Stimulated activated CD4-positive, alpha-beta T cell treated with anti-CD3 and anti-CD28 coated beads, Interleukin-1b, Interleukin-23, amount 100 ng/mL, for 1 hour (primary cell): ENCODE data around the gene DNAH1.
A peak's percentile ranks its signal among the peaks of the same experiment; 100 is the strongest.
"Not testable (repeated sequence)": the region's sequence is repeated elsewhere in the genome, so short reads cannot be mapped to it uniquely, and the experiment has no call there.

Experiments
- DNase-seq, 2 donors: peaks; one replicate each; pipeline ENCODE4 v3.0.0-alpha.2; 2020; ENCODE audit warnings: low read depth in 2 of 2

DNAH1 gene

DNA sequence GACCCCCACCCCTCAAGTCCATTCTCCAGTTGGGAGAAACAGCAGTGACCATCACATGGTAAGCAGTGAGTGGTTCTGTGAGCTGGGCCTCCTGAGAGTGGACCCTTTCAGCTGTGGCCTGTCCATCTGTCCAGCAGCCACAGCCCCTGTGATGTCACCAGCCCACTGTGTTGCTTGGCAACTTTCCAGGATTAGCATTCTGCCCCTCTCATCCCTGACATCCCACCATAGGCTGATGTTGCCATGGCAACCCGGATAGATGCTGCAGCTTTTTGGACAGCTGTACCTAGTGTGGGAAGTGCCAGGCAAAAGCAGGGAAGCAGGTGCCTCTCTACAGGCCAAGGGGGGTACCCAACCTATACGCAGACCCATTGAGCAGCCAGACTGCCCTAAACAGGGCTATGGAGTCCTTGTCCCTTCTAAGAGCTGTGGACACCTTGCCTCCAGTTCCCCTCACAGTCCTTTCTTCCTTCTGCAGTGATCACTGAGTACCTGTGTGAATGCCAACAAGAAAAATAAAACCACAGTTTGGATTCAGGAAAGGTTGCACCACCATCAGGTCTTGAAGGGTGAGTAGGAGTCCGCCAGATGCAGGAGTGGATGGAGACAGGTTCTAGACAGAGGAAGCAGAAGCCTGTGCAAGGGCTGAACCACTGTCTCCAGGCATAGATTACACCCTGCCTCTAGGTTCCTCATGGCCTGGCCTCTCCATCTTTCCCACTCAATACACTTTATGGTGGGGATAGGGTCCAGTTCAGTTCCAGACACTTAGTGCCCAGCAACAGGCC is at the start of gene DNAH1:
Gene DNAH1, plus strand, starts transcription at position 343 of the 788 bp plus-strand sequence. CDS start 6,124 bp downstream, outside the sequence.
- no peak for DNase-seq

GRCh38 chr3:52268036-52268435 is 48.1 kb upstream of the DNAH1 start:
- DNase-seq: no peak

DNA sequence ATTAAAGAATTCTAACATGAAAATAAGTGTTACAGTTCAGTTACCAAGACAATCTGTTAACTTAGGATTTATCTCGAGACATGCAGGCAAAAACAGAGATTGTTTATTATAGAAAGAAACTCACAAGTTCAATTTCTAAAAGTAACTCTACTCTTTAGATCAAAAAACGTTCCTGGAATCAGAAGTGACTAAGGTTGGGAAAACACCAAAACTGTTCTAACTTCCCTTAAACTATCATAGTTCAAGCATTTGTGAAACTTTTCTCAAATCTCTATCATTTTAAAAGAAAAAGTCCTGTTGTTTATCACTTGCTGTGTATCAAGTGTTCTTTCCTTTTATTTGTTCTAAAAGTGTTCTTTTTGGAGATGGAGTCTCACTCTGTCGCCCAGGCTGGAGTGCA is 46.3 kb upstream of the DNAH1 start:
- DNase-seq: no peak

DNA sequence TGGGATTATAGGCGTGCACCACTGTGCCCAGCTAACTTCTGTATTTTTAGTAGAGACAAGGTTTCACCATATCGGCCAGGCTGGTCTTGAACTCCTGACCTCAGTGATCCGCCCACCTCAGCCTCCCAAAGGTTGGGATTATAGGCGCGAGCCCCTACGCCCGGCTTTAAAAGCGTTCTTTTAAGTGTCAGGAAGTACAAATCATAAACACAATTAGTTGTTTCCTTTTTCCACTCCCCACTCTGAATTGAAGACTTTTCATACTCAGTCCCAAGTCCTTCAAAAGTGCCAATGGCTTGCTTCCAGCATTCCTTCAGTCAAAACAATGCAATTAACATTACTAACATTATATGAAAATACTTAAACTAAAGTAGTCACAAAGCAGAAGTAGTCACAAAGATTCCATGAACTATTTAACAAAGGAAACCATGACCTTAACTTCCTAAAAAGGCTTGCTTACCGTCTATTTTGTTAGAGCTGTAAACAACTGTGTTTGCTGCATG is 45.8 kb upstream of the DNAH1 start:
- no peak for DNase-seq

DNA sequence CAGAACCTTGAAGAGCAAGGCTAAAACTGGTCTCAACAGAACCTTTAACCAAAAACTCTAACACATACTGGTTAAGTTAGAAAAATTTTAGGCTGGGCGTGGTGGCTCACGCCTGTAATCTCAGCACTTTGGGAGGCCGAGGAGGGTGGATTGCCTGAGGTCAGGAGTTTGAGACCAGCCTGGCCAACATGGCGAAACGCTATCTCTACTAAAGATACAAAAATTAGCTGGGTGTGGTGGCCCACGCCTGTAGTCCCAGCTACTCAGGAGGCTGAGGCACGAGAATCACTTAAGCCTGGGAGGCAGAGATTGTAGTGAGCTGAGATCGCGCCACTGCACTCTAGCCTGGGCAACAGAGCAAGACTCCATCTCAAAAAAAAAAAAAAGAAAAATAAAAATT is 43.9 kb upstream of the DNAH1 start:
- not testable (repeated sequence) for DNase-seq

DNA sequence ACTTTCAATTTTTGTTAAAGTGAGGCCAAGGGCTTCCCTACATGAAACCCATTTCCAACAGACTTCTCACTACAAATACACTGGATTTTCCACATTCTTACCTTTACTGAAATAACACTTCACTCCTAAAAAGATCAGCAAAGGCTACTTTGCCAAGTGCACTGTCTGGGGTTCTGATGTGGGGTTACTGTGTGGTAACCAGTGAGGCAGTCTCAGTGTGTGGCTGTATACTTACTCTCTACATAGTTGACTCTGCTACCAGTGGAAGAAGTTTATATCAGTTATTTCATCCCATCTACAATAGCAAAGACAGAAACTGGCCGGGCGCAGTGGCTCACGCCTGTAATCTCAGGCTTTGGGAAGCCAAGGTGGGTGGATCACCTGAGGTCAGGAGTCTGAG is 43.3 kb upstream of the DNAH1 start:
- no peak for DNase-seq

GRCh38 chr3:52274781-52275180 is 41.3 kb upstream of the DNAH1 start:
- DNase-seq: not testable (repeated sequence)

- peak; percentile 30 to 46 for DNase-seq
Measured at GRCh38 chr3:52277071-52277964, 38.8 kb upstream of the DNAH1 start.

GRCh38 chr3:52277972-52278509 is 38.1 kb upstream of the DNAH1 start:
- peak; percentile 16 to 37 for DNase-seq

DNA sequence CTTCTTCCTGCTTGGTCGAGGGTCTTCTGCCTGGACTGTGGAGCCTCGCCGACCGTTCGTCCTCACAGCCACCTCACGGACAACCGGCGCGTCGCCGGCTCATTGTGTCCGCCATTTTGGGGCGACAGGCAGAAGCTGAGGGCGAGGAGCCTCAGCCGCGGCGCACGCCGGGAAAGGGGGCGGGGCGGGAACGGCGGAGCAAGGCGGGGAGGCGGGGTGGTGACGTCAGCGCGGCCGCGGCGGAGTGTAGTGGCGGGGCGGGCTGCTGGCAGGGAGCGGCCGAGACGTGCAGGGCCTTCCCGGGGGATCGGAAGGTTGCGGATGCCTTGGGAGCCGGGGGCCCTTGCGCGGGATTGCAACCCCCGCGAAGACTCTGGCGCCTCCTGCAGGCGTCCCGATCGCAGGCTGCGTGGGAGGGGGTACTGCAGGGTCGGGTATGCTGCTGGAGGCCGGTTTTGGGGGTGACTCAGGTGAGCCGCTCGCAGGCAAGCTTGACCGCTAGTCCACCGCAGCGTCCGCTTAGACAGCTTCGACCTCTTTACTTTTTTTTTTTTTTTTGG is 37.5 kb upstream of the DNAH1 start, which contains the start of gene WDR82:
Gene WDR82, minus strand, starts transcription at position 140 of the 560 bp plus-strand sequence. CDS start 288 bp downstream, outside the sequence.
- peak; percentile 93 to 99 for DNase-seq

DNA sequence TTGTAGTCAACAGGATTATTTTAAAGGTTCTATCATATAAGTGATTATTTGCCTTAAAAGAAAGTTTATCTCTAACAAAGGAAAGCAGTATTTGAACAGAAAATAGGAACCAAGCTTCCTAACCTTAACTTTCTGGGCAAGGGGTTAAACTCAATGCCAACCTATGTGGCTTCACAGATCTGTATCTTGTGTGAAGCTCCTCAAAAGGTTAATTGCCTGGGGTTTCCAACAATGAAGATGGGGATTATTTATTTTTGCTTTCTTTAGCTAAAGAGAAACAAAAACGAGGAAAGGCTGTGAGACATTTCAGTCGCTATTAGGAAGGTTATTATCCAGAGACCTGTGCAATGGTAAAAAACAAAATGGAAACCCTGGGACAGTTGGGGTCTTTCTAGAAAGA is 36.5 kb upstream of the DNAH1 start:
- DNase-seq: no peak

GRCh38 chr3:52280050-52280461 is 36.1 kb upstream of the DNAH1 start:
- DNase-seq: no peak

DNA sequence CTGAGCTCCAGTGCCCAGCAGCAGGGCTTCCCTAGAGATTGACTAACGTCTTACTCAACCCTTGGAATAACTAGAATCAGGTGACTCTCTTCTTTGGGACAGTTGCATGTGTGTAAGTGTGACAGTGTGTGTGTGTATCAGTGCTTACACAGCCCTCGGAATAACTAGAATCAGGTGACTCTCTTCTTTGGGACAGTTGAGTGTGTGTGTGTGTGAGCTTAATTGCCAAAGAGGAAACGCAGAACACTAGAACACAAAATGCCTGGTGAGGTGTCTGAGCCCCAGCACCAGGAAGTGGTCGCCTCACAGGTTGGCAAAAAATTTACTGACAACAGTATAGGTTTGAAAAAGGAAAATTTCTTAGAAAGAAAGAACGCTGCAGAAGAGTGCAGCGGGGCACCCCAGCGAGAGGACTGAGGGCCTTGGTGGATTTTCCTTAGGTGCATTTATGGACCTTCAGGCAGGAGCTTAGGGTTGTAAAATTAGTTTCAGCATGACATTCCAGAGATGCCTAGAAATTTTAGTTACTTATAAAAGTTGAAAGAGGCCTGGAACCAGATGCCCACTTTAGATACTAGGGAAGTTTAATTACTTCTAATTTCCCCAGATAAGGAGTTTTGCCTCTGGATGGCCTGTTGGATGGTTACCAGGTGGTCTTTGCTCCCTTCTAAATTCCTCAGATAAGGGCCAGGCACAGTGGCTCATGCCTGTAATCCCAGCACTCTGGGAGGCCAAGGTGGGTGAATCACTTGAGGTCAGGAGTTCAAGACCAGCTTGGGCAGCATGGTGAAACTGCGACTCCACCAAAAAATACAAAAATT is 33.9 kb upstream of the DNAH1 start:
- no peak for DNase-seq

GRCh38 chr3:52283306-52283705 is 32.8 kb upstream of the DNAH1 start:
- no peak for DNase-seq

DNA sequence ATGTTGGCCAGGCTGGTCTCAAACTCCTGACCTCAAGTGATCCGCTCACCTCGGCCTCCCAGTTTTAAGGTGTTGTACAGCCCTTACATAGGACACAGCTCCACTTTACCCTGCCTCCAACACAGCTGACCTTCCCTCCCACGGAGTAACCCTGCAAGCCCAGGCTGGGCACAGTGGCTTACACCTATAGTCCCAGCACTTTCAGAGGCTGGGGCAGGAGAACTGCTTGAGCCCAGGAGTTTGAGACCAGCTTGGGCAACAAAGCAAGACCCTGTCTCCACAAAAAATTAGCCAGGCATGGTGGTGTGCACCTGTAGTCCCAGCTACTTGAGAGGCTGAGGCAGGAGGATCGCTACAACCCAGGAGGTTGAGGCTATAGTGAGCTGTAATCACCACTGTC is 32.1 kb upstream of the DNAH1 start:
- not testable (repeated sequence) for DNase-seq

DNA sequence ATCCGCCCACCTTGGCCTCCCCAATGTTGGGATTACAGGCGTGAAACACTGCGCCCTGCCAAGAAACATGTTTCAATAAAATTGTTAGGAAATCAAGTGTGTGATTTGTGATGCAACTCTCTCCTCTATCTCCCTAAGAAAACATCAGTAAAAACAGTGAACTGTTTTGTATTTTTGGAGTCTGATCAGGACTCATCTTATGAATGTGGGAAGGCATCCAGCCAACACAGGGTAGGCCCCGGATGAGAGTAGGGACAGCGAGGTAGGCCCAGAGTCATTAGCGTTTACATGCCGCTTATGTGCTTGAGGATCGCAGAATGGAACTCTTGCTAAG is 29.4 kb upstream of the DNAH1 start:
- no peak for DNase-seq

GRCh38 chr3:52288674-52289073 is 27.4 kb upstream of the DNAH1 start:
- DNase-seq: no peak

- DNase-seq: no peak
Measured at GRCh38 chr3:52289338-52289746, 26.8 kb upstream of the DNAH1 start.

DNA sequence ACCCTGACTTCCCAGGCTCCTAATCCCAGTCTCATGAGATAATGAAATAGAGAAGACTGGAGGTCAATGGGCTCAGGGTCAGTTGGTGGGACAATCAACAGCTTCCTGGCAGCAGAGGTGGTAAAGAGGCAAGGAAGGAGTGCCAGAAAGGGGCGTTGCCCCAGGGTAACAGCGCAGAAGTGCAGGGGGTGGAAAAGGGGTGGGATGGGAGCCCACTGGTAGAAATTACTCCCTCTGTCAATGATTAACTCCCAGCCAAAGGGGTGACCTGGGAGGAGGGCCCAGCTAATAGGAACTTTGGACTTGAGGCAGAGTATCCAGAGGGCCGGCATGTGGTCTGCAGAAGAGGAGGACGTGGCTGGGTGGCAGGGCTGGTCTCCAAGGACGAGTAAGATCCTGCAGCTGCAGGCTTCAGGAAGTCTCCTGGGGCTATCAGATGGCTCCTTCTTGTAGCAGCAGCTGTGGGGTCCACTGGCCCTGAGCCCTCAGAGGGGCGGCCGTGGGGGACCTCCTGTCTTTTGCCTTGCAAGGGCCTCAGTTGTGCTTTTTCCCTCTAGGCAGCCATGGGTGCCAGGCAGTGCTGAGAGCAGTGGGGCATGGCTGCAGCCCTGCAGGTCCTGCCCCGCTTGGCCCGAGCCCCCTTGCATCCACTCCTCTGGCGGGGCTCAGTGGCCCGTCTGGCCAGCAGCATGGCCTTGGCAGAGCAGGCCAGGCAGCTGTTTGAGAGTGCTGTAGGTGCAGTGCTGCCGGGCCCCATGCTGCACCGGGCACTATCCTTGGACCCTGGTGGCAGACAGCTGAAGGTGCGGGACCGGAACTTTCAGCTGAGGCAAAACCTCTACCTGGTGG is 26.1 kb upstream of the DNAH1 start:
- no peak for DNase-seq
